Measurements from ENCODE around the gene CHCHD3. TPM values are rescaled to one million over a fixed set of nuclear protein-coding genes. Genes with fewer than 3 reads are reported as not detected.

The CHCHD3 gene
- total RNA-seq, 3 donors from 2014 or later = 71.9 to 76.4 (median 72.9) TPM

GRCh38 chr7:132799081-132799413 lies 282.8 kb downstream of the CHCHD3 start:
- no peaks in the 10 kb centered on the region for H3K9me3 ChIP-seq
- intact Hi-C loops (cut with DNase I, micrococcal nuclease) = no loop called here
- DNase-seq = no peak
- no peaks in the 10 kb centered on the region for H3K4me1 ChIP-seq (ENCODE audit: low read depth)
- no peaks in the 10 kb centered on the region for H3K36me3 ChIP-seq (ENCODE audit: low read depth)
- no peak for ATAC-seq
- TF ChIP-seq, protein P1, sequence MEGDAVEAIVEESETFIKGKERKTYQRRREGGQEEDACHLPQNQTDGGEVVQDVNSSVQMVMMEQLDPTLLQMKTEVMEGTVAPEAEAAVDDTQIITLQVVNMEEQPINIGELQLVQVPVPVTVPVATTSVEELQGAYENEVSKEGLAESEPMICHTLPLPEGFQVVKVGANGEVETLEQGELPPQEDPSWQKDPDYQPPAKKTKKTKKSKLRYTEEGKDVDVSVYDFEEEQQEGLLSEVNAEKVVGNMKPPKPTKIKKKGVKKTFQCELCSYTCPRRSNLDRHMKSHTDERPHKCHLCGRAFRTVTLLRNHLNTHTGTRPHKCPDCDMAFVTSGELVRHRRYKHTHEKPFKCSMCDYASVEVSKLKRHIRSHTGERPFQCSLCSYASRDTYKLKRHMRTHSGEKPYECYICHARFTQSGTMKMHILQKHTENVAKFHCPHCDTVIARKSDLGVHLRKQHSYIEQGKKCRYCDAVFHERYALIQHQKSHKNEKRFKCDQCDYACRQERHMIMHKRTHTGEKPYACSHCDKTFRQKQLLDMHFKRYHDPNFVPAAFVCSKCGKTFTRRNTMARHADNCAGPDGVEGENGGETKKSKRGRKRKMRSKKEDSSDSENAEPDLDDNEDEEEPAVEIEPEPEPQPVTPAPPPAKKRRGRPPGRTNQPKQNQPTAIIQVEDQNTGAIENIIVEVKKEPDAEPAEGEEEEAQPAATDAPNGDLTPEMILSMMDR (IDR thresholded peaks at IDR 0.05) = no peak
- H3K4me3 ChIP-seq = no peak overlapping the region

DNA sequence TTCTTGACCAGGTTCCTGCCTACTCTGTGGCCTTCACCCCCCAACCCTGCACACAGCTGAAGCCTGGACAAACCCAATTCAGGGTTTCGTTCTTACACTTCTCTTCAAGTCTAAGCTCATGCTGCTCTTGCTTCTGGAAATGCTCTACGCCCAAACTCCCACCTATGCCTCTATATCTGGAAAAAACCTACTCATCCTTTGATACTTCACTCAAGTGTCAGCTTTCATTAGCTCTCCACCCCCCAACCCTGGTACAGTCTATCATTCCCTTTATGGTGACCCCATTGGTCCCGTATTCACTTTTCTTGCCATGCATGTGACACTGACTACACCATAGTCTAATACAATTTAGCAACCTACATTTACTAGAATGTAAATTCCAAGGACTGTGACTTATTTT lies 284.7 kb downstream of the CHCHD3 start:
- no peaks in the 10 kb centered on the region for H3K36me3 ChIP-seq (ENCODE audit: low read depth)
- intact Hi-C loops (cut with DNase I, micrococcal nuclease) = no loop called here
- no peaks in the 10 kb centered on the region for H3K4me1 ChIP-seq (ENCODE audit: low read depth)
- no peak for DNase-seq
- no peak for ATAC-seq
- TF ChIP-seq, protein P1 (IDR thresholded peaks at IDR 0.05) = no peak
- H3K9me3 ChIP-seq = no peaks in the 10 kb centered on the region
- no peak overlapping the region for H3K4me3 ChIP-seq

- TF ChIP-seq, protein P1 (IDR thresholded peaks at IDR 0.05) = no peak
- no peak for DNase-seq
- Histone ChIP-seq H3K9me3 (no peaks in the 10 kb centered on the region), H3K36me3 (ENCODE audit: low read depth) (no peaks in the 10 kb centered on the region), H3K4me3 (no peak overlapping the region), H3K4me1 (ENCODE audit: low read depth) (no peaks in the 10 kb centered on the region)
- intact Hi-C loops (cut with DNase I, micrococcal nuclease) = no loop called here
- ATAC-seq = no peak
Measured at GRCh38 chr7:132793474-132793873, 288.4 kb downstream of the CHCHD3 start.

- Histone ChIP-seq H3K4me1 (ENCODE audit: low read depth) (no peaks in the 10 kb centered on the region), H3K9me3 (no peaks in the 10 kb centered on the region), H3K36me3 (ENCODE audit: low read depth) (no peaks in the 10 kb centered on the region), H3K4me3 (no peak overlapping the region)
- ATAC-seq = no peak
- intact Hi-C loops (cut with DNase I, micrococcal nuclease) = no loop called here
- DNase-seq = no peak
- TF ChIP-seq, protein P1 (IDR thresholded peaks at IDR 0.05) = no peak
Measured at GRCh38 chr7:132791036-132791435, 290.9 kb downstream of the CHCHD3 start.

GRCh38 chr7:132790104-132790503 lies 291.8 kb downstream of the CHCHD3 start:
- TF ChIP-seq, protein P1 (IDR thresholded peaks at IDR 0.05) = no peak
- H3K4me3 ChIP-seq = no peak overlapping the region
- no peak for DNase-seq
- H3K9me3 ChIP-seq = no peaks in the 10 kb centered on the region
- no peaks in the 10 kb centered on the region for H3K4me1 ChIP-seq (ENCODE audit: low read depth)
- ATAC-seq = no peak
- no peaks in the 10 kb centered on the region for H3K36me3 ChIP-seq (ENCODE audit: low read depth)
- intact Hi-C loops (cut with DNase I, micrococcal nuclease) = no loop called here

DNA sequence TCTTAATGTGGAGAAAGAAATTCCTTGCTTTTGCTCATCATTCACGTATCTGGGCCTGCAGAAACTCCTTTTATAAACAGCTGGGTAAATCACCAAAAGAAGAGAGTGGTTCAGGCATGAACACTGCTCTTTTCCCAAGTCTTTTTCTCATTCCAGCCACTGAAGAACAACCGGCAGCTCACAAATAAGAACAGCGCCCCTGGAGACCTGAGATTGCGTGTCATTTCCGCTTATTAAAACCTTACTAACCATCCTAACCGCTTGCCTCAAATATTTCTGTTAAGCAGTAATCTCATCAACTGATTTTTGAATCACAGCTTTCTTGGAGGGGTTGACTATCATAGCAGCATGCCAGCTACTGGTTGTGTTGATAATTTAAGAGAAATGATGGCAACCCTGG lies 292.6 kb downstream of the CHCHD3 start:
- ATAC-seq = no peak
- Histone ChIP-seq H3K4me3 (no peak overlapping the region), H3K36me3 (ENCODE audit: low read depth) (no peaks in the 10 kb centered on the region), H3K4me1 (ENCODE audit: low read depth) (no peaks in the 10 kb centered on the region), H3K9me3 (no peaks in the 10 kb centered on the region)
- no peak for DNase-seq
- intact Hi-C loops (cut with DNase I, micrococcal nuclease) = no loop called here
- TF ChIP-seq, protein P1 (IDR thresholded peaks at IDR 0.05) = no peak

Measured in mucosa of descending colon (tissue), 3 donors.